WTC11 (cell line): ENCODE results near the gene SNX22. TPM values are rescaled to one million over a fixed set of nuclear protein-coding genes. Genes with fewer than 3 reads are reported as not detected.
A peak's percentile ranks its signal among the peaks of the same experiment; 100 is the strongest.

Experiments
- CBFB ChIP-seq: sonication (generic); formaldehyde crosslinking; IDR thresholded peaks from 2 replicates; pipeline ENCODE4 v1.8.1; 2022; ENCODE audit warnings: mild to moderate bottlenecking, low read depth, missing genetic modification reagents
- CREM ChIP-seq: sonication (generic); formaldehyde crosslinking; IDR thresholded peaks from 2 replicates; pipeline ENCODE4 v1.8.1; 2022; ENCODE audit warnings: mild to moderate bottlenecking, missing genetic modification reagents, moderate library complexity
- ETV6 ChIP-seq: sonication (generic); formaldehyde crosslinking; IDR thresholded peaks from 2 replicates; pipeline ENCODE4 v1.8.1; 2022; ENCODE audit warnings: mild to moderate bottlenecking, missing genetic modification reagents
- FOXP1 ChIP-seq: sonication (generic); formaldehyde crosslinking; IDR thresholded peaks from 2 replicates; pipeline ENCODE4 v1.8.0; 2022; ENCODE audit warnings: missing genetic modification reagents, mild to moderate bottlenecking, moderate library complexity, borderline replicate concordance
- FOXP4 ChIP-seq: sonication (generic); formaldehyde crosslinking; IDR thresholded peaks from 2 replicates; pipeline ENCODE4 v1.8.0; 2022; ENCODE audit warnings: mild to moderate bottlenecking, missing genetic modification reagents
- GABPB1 ChIP-seq: sonication (generic); formaldehyde crosslinking; IDR thresholded peaks from 2 replicates; pipeline ENCODE4 v1.8.1; 2023; ENCODE audit warnings: mild to moderate bottlenecking, missing genetic modification reagents
- KAT7 ChIP-seq: sonication (generic); formaldehyde crosslinking; IDR thresholded peaks from 2 replicates; pipeline ENCODE4 v1.8.1; 2023; ENCODE audit warnings: missing genetic modification reagents, mild to moderate bottlenecking, borderline replicate concordance
- MAX ChIP-seq: sonication (generic); formaldehyde crosslinking; IDR thresholded peaks from 2 replicates; pipeline ENCODE4 v1.8.0; 2022; ENCODE audit warnings: mild to moderate bottlenecking, missing genetic modification reagents
- NFATC4 ChIP-seq: fragments of 250-450 bp; sonication (Bioruptor Pico); IDR thresholded peaks from 2 replicates; pipeline ENCODE4 v1.9.0; 2021; ENCODE audit warnings: mild to moderate bottlenecking
- NFYB ChIP-seq: sonication (generic); formaldehyde crosslinking; conservative IDR thresholded peaks from 2 replicates; pipeline ENCODE4 v1.8.0; 2022; ENCODE audit warnings: low read depth, missing genetic modification reagents
- PRDM15 ChIP-seq: sonication (generic); formaldehyde crosslinking; IDR thresholded peaks from 2 replicates; pipeline ENCODE4 v1.8.0; 2022; ENCODE audit warnings: missing genetic modification reagents
- SMAD3 ChIP-seq: sonication (generic); formaldehyde crosslinking; IDR thresholded peaks from 2 replicates; pipeline ENCODE4 v1.8.0; 2022; ENCODE audit warnings: missing genetic modification reagents, mild to moderate bottlenecking, borderline replicate concordance
- SP1 ChIP-seq: sonication (generic); formaldehyde crosslinking; conservative IDR thresholded peaks from 2 replicates; pipeline ENCODE4 v1.8.1; 2022; ENCODE audit warnings: missing genetic modification reagents
- TEAD4 ChIP-seq: sonication (generic); formaldehyde crosslinking; IDR thresholded peaks from 2 replicates; pipeline ENCODE4 v1.8.0; 2022; ENCODE audit warnings: mild to moderate bottlenecking, missing genetic modification reagents
- USF2 ChIP-seq: sonication (generic); formaldehyde crosslinking; IDR thresholded peaks from 2 replicates; pipeline ENCODE4 v1.8.1; 2023; ENCODE audit warnings: mild to moderate bottlenecking, missing genetic modification reagents, moderate library complexity
- ZNF121 ChIP-seq: sonication (generic); formaldehyde crosslinking; IDR thresholded peaks from 2 replicates; pipeline ENCODE4 v1.8.0; 2023; ENCODE audit warnings: missing genetic modification reagents
- ZSCAN18 ChIP-seq: fragments of 250-450 bp; sonication (Bioruptor Pico); IDR thresholded peaks from 2 replicates; pipeline ENCODE4 v2.1.2; 2022; ENCODE audit warnings: mild to moderate bottlenecking, moderate library complexity
- total RNA-seq: library from RNA; stranded (reverse); gene quantifications from 3 replicates; pipeline ENCODE4 v1.2.3, GENCODE V29; 2021
- TF ChIP-seq, protein P1 (sequence below): sonication (generic); formaldehyde crosslinking; IDR thresholded peaks from 2 replicates; pipeline ENCODE4 v1.8.0; 2023; ENCODE audit warnings: missing genetic modification reagents
- TF ChIP-seq, protein P2 (sequence below): sonication (generic); formaldehyde crosslinking; IDR thresholded peaks from 2 replicates; pipeline ENCODE4 v1.8.1; 2023; ENCODE audit warnings: mild to moderate bottlenecking, moderate library complexity, missing genetic modification reagents

Gene SNX22
- total RNA-seq, 1 experiment from 2014 or later: 5.9 TPM

DNA sequence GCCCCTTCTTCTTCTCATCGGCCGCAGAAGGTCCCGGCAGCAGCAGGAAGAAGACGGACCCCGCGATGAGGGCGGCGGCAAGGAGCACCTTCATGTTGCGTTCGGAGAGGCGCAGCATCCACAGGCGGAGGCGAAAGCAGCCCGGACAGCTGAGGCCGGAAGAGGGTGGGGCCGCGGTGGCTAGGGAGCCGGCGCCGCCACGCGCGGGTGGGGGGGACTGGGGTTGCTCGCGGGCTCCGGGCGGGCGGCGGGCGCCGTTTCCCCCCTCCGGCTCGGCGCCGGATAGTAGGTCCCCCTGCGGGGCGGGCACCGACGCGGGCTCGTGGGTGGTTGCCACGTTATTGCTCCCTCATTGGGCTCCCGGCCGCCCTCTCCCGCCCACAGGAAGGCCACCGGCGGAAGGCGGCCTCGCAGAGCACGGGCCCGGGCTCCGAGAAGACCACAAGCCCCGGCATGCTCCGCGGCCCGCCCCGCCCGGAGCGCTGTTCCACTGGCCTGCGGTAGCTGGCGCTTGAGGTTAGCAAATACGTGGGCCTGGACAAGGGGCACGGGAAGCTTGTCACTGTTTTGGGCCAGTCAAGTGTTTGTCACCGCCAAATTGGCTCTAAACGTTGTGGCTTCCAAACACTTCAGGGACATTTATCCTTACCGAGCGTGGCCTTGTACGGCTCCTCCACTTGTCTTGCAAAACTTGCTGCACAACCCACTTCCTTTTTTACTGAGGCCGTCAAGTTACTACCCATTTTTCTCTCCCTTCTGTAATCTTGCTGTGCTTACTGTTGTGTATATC, 11.5 kb downstream of the SNX22 start, which contains the start of gene PPIB (continued):
- TF ChIP-seq ZSCAN18 (CRISPR knock-in tag) (no peak), PRDM15 (peak; percentile 77), GABPB1 (CRISPR knock-in tag) (peak; percentile 24), FOXP4 (0 out of 2 replicates have a peak, but pooled peaks have one; percentile 61), ZNF121 (CRISPR knock-in tag) (0 out of 2 replicates have a peak, but pooled peaks have one; percentile 47), TEAD4 (CRISPR knock-in tag) (no peak), FOXP1 (peak; percentile 22; the same call in 1 of the 2 replicates), KAT7 (CRISPR knock-in tag) (no peak), NFYB (0 out of 2 replicates have a peak, but pooled peaks have one; percentile 32), CBFB (0 out of 2 replicates have a peak, but pooled peaks have one; percentile 58), CREM (0 out of 2 replicates have a peak, but pooled peaks have one; percentile 50), USF2 (CRISPR knock-in tag) (peak; percentile 52), NFATC4 (CRISPR knock-in tag) (no peak), SMAD3 (CRISPR knock-in tag) (no peak), MAX (peak; percentile 75; the same call in 1 of the 2 replicates), SP1 (peak; percentile 91), ETV6 (peak; percentile 27; the same call in 1 of the 2 replicates)
- TF ChIP-seq, protein P1, sequence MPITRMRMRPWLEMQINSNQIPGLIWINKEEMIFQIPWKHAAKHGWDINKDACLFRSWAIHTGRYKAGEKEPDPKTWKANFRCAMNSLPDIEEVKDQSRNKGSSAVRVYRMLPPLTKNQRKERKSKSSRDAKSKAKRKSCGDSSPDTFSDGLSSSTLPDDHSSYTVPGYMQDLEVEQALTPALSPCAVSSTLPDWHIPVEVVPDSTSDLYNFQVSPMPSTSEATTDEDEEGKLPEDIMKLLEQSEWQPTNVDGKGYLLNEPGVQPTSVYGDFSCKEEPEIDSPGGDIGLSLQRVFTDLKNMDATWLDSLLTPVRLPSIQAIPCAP: no peak
- TF ChIP-seq, protein P2, sequence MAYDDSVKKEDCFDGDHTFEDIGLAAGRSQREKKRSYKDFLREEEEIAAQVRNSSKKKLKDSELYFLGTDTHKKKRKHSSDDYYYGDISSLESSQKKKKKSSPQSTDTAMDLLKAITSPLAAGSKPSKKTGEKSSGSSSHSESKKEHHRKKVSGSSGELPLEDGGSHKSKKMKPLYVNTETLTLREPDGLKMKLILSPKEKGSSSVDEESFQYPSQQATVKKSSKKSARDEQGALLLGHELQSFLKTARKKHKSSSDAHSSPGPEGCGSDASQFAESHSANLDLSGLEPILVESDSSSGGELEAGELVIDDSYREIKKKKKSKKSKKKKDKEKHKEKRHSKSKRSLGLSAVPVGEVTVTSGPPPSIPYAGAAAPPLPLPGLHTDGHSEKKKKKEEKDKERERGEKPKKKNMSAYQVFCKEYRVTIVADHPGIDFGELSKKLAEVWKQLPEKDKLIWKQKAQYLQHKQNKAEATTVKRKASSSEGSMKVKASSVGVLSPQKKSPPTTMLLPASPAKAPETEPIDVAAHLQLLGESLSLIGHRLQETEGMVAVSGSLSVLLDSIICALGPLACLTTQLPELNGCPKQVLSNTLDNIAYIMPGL (CRISPR knock-in tag): peak; percentile 62; the same call in 1 of the 2 replicates
- TF ChIP-seq, all 79 proteins: peak for 14
